A549 treated with dexamethasone at 1 μM for 4 hours (cell line): ENCODE results near the gene CAPG. TPM values are rescaled to one million over a fixed set of nuclear protein-coding genes. Genes with fewer than 3 reads are reported as not detected.

ENCODE experiments used
- total RNA-seq: library from RNA; stranded (reverse); fragments of 200-300 nt; extraction: Qiagen RNA extraction; gene quantifications from 5 replicates; pipeline ENCODE4 v1.2.3, GENCODE V29; 2022

Gene CAPG, protein sequence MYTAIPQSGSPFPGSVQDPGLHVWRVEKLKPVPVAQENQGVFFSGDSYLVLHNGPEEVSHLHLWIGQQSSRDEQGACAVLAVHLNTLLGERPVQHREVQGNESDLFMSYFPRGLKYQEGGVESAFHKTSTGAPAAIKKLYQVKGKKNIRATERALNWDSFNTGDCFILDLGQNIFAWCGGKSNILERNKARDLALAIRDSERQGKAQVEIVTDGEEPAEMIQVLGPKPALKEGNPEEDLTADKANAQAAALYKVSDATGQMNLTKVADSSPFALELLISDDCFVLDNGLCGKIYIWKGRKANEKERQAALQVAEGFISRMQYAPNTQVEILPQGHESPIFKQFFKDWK
- total RNA-seq: 90.5 to 114 TPM (median 92.1 TPM) in 5 replicates

DNA sequence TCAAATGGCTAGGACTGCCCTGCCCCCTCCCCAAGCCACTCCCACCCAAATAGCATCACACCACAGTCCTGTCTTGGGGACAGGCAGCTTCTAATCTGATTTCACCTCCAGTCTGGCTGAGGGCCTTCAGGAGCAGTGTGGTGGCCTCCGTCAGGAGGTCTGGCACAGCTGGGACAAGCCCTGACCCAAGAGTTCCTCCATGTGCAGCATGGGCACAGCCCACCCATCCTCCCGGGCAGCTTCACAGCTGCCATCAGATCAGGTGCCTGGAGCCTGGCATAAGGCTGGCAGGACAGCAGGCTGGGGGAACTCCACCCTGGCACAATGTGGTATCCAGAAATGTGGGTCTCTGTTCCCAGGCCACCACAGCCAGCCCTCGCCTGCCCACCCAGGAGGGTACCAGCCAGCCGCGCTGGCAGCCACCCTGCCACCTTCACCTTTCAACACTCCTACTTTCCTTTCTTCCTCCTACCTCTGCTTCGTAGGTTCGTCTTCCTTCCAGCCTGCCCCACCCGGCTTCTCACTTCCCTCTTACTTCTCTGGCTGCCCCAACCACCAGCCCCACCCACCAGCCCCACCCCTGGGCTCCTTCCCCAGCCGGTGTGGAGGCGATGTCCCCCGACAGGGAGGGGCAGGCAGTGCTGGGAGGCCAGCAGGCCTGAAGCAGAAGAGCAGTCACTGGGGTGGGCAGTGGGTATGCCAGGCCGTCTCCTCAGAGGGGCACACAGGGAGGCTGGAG, at the start of gene CAPG:
TSS of gene CAPG (minus strand) at position 522 of the 739 bp plus-strand sequence. CDS start 8,221 bp downstream, outside the sequence.

GRCh38 chr2:85418132-85419008, 8.2 kb upstream of the CAPG start, which contains the start of gene SH2D6:
Gene SH2D6 (plus strand): TSS chr2:85418714. CDS start chr2:85429466, 10,752 bp downstream.

GRCh38 chr2:85354286-85355072, 55.7 kb downstream of the CAPG start, which contains the start of the genes ELMOD3 and RETSAT:
Gene ELMOD3 (plus strand): TSS chr2:85354769. CDS start chr2:85357199, 2,430 bp downstream.
Gene RETSAT (minus strand): TSS chr2:85354528. CDS start chr2:85354507, 21 bp downstream.

Other genes starting within 250 kb of the CAPG start
- 89.8 to 121 TPM (median 114 TPM) in 5 replicates for gene TGOLN2, start 82.4 kb downstream of the CAPG start, total RNA-seq
- 47.8 to 57.1 TPM (median 51.4 TPM) in 5 replicates for gene RETSAT, start 55.8 kb downstream of the CAPG start, total RNA-seq
- gene ELMOD3, start 55.6 kb downstream of the CAPG start, total RNA-seq: 10.2 to 10.8 TPM (median 10.5 TPM) in 5 replicates
- gene SH2D6, start 8.3 kb upstream of the CAPG start, total RNA-seq: 0.66 to 1.1 TPM (median 0.98 TPM) in 5 replicates
- gene MAT2A, start 128.8 kb upstream of the CAPG start, total RNA-seq: 523 to 615 TPM (median 601 TPM) in 5 replicates
- 38.3 to 43.4 TPM (median 41.7 TPM) in 5 replicates for gene GGCX, start 151.1 kb upstream of the CAPG start, total RNA-seq
- gene VAMP8, start 167.2 kb upstream of the CAPG start, total RNA-seq: 13.9 to 21.4 TPM (median 15.6 TPM) in 5 replicates
- gene VAMP5, start 174.1 kb upstream of the CAPG start, total RNA-seq: 0.13 to 0.15 TPM (median 0.14 TPM) in 3 of 5 replicates, not detected in the others
- 163 to 193 TPM (median 170 TPM) in 5 replicates for gene RNF181, start 185.4 kb upstream of the CAPG start, total RNA-seq
- gene TMEM150A, start 192.3 kb upstream of the CAPG start, total RNA-seq: 11.7 to 15.9 TPM (median 14.8 TPM) in 5 replicates
- 22.1 to 26.2 TPM (median 24.1 TPM) in 5 replicates for gene C2orf68, start 201.7 kb upstream of the CAPG start, total RNA-seq
- 70.9 to 76.6 TPM (median 73.4 TPM) in 5 replicates for gene USP39, start 205.8 kb upstream of the CAPG start, total RNA-seq